ENCODE data around the gene MRFAP1L1. TPM values are rescaled to one million over a fixed set of nuclear protein-coding genes. Genes with fewer than 3 reads are reported as not detected.

Gene MRFAP1L1
- total and polyA plus RNA-seq, 9 of the 15 experiments (the other 6 are each of a cell fraction or from before 2014, with no cell fraction given), result 37.6 to 111 (median 83.8) TPM

GRCh38 chr4:6750286-6751221, 40.9 kb upstream of the MRFAP1L1 start:
- Histone ChIP-seq H3K4me3 (no peak overlapping the region), H3K36me3 (ENCODE audit: control insufficient read depth, insufficient read depth, low read length) (no peaks in the 10 kb centered on the region), H3K9me3 (replicated peaks; ENCODE audit: control insufficient read depth, insufficient read depth, low read depth, low read length) (no peaks in the 10 kb centered on the region), H3K9ac (ENCODE audit: insufficient read depth in 1 of 2, low read depth in 2 of 2, low read length in 2 of 2) (peak overlapping the region; percentile 68 to 80; a peak in 3 of 4 replicates), H4K20me1 (replicated peaks; ENCODE audit: control insufficient read depth, insufficient read depth, low read length) (no peaks in the 10 kb centered on the region), H3K27me3 (ENCODE audit: control insufficient read depth in 2 of 2, insufficient read depth in 2 of 2, low read length in 2 of 2) (no peaks in the 10 kb centered on the region), H3K79me2 (ENCODE audit: control insufficient read depth, insufficient read depth, low read length) (no peaks in the 10 kb centered on the region), H3K9me1 (ENCODE audit: control insufficient read depth, insufficient read depth, low read length) (no peaks in the 10 kb centered on the region), H3K4me2 (ENCODE audit: insufficient read depth, low read length) (peak overlapping the region; percentile 53), H3K27ac (ENCODE audit: extremely low read depth, low read depth, low read length) (peak overlapping the region; percentile 80; the same call in 2 of the 3 replicates), H3K4me1 (replicated peaks in 1 of 2; ENCODE audit: control insufficient read depth in 2 of 2, insufficient read depth in 2 of 2, low read length in 2 of 2) (peaks cover 50 to 66% of the 10 kb centered on the region in 2 experiments), H2AFZ (ENCODE audit: low read depth, low read length) (peak overlapping the region; percentile 94)
- ChIA-PET POLR2A (interaction anchor here (0.7 to 1.3 kb wide), 4 partner anchors 14 to 184 kb away, joined by 4 to 6 read pairs (median 5); partner anchors contain the start of gene MRFAP1L1), CTCF (ENCODE audit: low intra/inter-chr PET ratio) (no interaction called here)
- ATAC-seq, result peak; percentile 24
- FAIRE-seq, result peak; percentile 71
- intact Hi-C loops (cut with micrococcal nuclease), result no loop called here
- DNase-seq (ENCODE audit: extremely low read depth in 1 of 4, low spot score in 3 of 4), result peak in 1 of 4 experiments; percentile 40
- in situ Hi-C loops (cut with MboI), result no loop called here
- no TSS peak for BruUV-seq (replicated peaks)
- 76% methylated on average over 18 of the region's 23 CpGs for WGBS (ENCODE audit: insufficient coverage, low coverage, missing lambda C conversion rate)
- TF ChIP-seq ZNF395 (CRISPR knock-in tag; IDR thresholded peaks at IDR 0.05) (no peak), KDM1A (IDR thresholded peaks at IDR 0.05) (peak; percentile 52 to 55; a peak in 3 of 4 replicates), MAZ (CRISPR knock-in tag; conservative IDR thresholded peaks at IDR 0.05 in 1 of 2, IDR thresholded peaks at IDR 0.05 in 1 of 2) (no peak), CREB3L1 (IDR thresholded peaks at IDR 0.05; ENCODE audit: borderline replicate concordance, low read depth) (no peak), SIX5 (IDR thresholded peaks at IDR 0.05; ENCODE audit: borderline replicate concordance in 1 of 2, insufficient read depth in 1 of 2, low read depth in 1 of 2, low read length in 2 of 2) (no peak), BRD9 (IDR thresholded peaks at IDR 0.05; ENCODE audit: low read depth, partially characterized antibody) (peak; percentile 53), MED1 (CRISPR knock-in tag; IDR thresholded peaks at IDR 0.05; ENCODE audit: borderline replicate concordance) (no peak), ZNF398 (CRISPR knock-in tag; IDR thresholded peaks at IDR 0.05) (no peak), CHD1 (IDR thresholded peaks at IDR 0.05; ENCODE audit: low read length) (no peak), EHMT2 (IDR thresholded peaks at IDR 0.05) (no peak), ZNF23 (CRISPR knock-in tag; IDR thresholded peaks at IDR 0.05) (no peak), ZNF696 (CRISPR knock-in tag; conservative IDR thresholded peaks at IDR 0.05) (no peak), ILK (tag; IDR thresholded peaks at IDR 0.05; ENCODE audit: borderline replicate concordance, low read depth) (no peak), CSDE1 (IDR thresholded peaks at IDR 0.05) (no peak), SMARCA5 (IDR thresholded peaks at IDR 0.05) (peak; percentile 50; the same call in 1 of the 2 replicates), WHSC1 (IDR thresholded peaks at IDR 0.05; ENCODE audit: low read length) (no peak), BCOR (IDR thresholded peaks at IDR 0.05) (peak; percentile 67; the same call in 1 of the 2 replicates)
